Adrenal gland (tissue), 5 donors: ENCODE measurements around the gene B3GALT6.

Experiments used
- POLR2A ChIP-seq, 2 donors: fragments of 450-650 bp; IDR thresholded peaks; one replicate each; pipeline ENCODE4 v1.6.1; 2017; ENCODE audit warnings: antibody characterized with exemption in 2 of 2, mild to moderate bottlenecking in 2 of 2, moderate library complexity in 1 of 2
- TF ChIP-seq, protein P1 (sequence below), 6 experiments: fragments of 450-650 bp in 4 of 6; fragments of 200-600 bp in 2 of 6; sonication (generic) in 1 of 6; IDR thresholded peaks; 1 replicate in 5 of 6; 2 replicates in 1 of 6; pipeline versions ENCODE4 v1.5.1 to v1.8.0; 2016 to 2021; ENCODE audit warnings: antibody characterized with exemption in 6 of 6, mild to moderate bottlenecking in 2 of 6, moderate library complexity in 1 of 6
- donor health status: DM: no; HTN: no; CAD: no.

DNA sequence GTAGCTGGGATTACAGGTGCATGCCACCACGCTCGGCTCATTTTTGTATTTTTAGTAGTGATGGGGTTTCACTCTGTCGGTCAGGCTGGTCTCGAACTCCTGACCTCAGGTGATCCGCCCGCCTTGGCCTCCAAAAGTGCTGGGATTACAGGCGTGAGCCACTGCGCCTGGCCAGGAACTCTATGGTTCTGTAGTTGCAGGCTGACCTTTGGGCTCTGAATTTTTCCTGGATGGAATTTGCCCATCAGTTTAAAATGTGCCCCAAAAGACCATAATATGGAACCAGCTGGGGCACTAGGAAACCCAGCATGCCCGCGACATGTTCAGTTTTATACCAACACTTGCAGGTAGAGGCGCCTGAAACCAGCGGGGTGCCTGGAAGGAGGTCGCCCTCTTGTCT is 46.6 kb downstream of the B3GALT6 start:
- TF ChIP-seq, protein P1, sequence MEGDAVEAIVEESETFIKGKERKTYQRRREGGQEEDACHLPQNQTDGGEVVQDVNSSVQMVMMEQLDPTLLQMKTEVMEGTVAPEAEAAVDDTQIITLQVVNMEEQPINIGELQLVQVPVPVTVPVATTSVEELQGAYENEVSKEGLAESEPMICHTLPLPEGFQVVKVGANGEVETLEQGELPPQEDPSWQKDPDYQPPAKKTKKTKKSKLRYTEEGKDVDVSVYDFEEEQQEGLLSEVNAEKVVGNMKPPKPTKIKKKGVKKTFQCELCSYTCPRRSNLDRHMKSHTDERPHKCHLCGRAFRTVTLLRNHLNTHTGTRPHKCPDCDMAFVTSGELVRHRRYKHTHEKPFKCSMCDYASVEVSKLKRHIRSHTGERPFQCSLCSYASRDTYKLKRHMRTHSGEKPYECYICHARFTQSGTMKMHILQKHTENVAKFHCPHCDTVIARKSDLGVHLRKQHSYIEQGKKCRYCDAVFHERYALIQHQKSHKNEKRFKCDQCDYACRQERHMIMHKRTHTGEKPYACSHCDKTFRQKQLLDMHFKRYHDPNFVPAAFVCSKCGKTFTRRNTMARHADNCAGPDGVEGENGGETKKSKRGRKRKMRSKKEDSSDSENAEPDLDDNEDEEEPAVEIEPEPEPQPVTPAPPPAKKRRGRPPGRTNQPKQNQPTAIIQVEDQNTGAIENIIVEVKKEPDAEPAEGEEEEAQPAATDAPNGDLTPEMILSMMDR (IDR thresholded peaks at IDR 0.05), result no peak
- TF ChIP-seq POLR2A (IDR thresholded peaks at IDR 0.05), result no peak
